Gastroesophageal sphincter (tissue), 4 donors: Measurements from ENCODE around the gene LMAN2. TPM values are rescaled to one million over a fixed set of nuclear protein-coding genes. Genes with fewer than 3 reads are reported as not detected.
A peak's percentile ranks its signal among the peaks of the same experiment; 100 is the strongest.

ENCODE experiments used
- ATAC-seq: fragments of 150-250 bp; one replicate; pipeline ENCODE4 v1.9.1; 2016; ENCODE audit warnings: mild to moderate bottlenecking, moderate library complexity
- H3K27ac ChIP-seq, 4 donors: fragments of 200-600 bp; sonication (generic) in 3 of 4; 1 replicate in 3 of 4; 2 replicates in 1 of 4; pipeline ENCODE4 v1.5.1; 2016 to 2019
- H3K27me3 ChIP-seq: fragments of 200-600 bp; sonication (generic); one replicate; pipeline ENCODE4 v1.5.1; 2019
- H3K36me3 ChIP-seq, 2 donors: fragments of 200-600 bp; sonication (generic); one replicate each; pipeline ENCODE4 v1.5.1; 2019; ENCODE audit warnings: control low read depth in 1 of 2
- H3K4me1 ChIP-seq, 3 donors: fragments of 200-600 bp; sonication (generic); 1 replicate in 2 of 3; 2 replicates in 1 of 3; pipeline ENCODE4 v1.5.1; 2016 to 2019; ENCODE audit warnings: control low read depth in 2 of 3
- H3K4me3 ChIP-seq, 2 donors: fragments of 200-600 bp; sonication (generic); one replicate each; pipeline ENCODE4 v1.5.1; 2019; ENCODE audit warnings: mild to moderate bottlenecking in 1 of 2, moderate library complexity in 1 of 2
- H3K9me3 ChIP-seq, 3 donors: fragments of 200-600 bp; sonication (generic); one replicate each; pipeline ENCODE4 v1.5.1; 2017 to 2019; ENCODE audit warnings: control low read depth in 2 of 3
- CTCF ChIP-seq, 4 experiments: fragments of 200-600 bp in 2 of 4; fragments of 450-650 bp in 2 of 4; sonication (generic) in 1 of 4; IDR thresholded peaks; one replicate each; pipeline ENCODE4 v1.5.1; 2017 to 2019; ENCODE audit warnings: antibody characterized with exemption in 4 of 4, mild to moderate bottlenecking in 2 of 4, moderate library complexity in 2 of 4
- EP300 ChIP-seq: sonication (generic); formaldehyde crosslinking; IDR thresholded peaks from one replicate; pipeline ENCODE4 v1.6.1; 2017; ENCODE audit warnings: antibody characterized with exemption, mild to moderate bottlenecking
- POLR2A ChIP-seq, 2 donors: fragments of 450-650 bp; IDR thresholded peaks; one replicate each; pipeline ENCODE4 v1.6.1; 2017; ENCODE audit warnings: antibody characterized with exemption in 2 of 2, mild to moderate bottlenecking in 2 of 2, moderate library complexity in 1 of 2
- POLR2AphosphoS5 ChIP-seq: sonication (generic); formaldehyde crosslinking; IDR thresholded peaks from one replicate; pipeline ENCODE4 v1.6.1; 2017; ENCODE audit warnings: antibody characterized with exemption
- WGBS, 2 donors: methylation state at CpG; one replicate each; pipeline ENCODE4 v1.1.5; 2018; ENCODE audit warnings: low coverage in 1 of 2; 5-methylcytosine and 5-hydroxymethylcytosine counted together
- total RNA-seq, 4 donors: library from RNA; depleted of rRNA; stranded (reverse); fragments of >200 nt; gene quantifications; one replicate each; pipeline ENCODE4 v1.1.0, GENCODE V29; 2016

Gene LMAN2
- total RNA-seq, 4 donors from 2014 or later, result 78.1 to 147 (median 111) TPM

- H3K4me1 ChIP-seq, result no peaks in the 10 kb centered on the region
- H3K27me3 ChIP-seq, result no peaks in the 10 kb centered on the region
- peaks cover 0 to 49% of the 10 kb centered on the region in 2 donors for H3K36me3 ChIP-seq
- 62 to 68% methylated on average over 7 to 11 of the region's 28 CpGs for WGBS, 2 donors
- TF ChIP-seq EP300, result no peak
- no peak for TF ChIP-seq POLR2A (IDR thresholded peaks at IDR 0.05)
- no peak for TF ChIP-seq CTCF (IDR thresholded peaks at IDR 0.05)
- no peak for TF ChIP-seq POLR2AphosphoS5
- H3K27ac ChIP-seq, result peak overlapping the region in 3 of 4 donors; percentile 46 to 50 (median 48)
- peak; percentile 57 for ATAC-seq
- no peaks in the 10 kb centered on the region for H3K9me3 ChIP-seq
- no peak overlapping the region for H3K4me3 ChIP-seq
Measured at GRCh38 chr5:177327539-177328522, 23.6 kb downstream of the LMAN2 start.

GRCh38 chr5:177325868-177326381, 25.5 kb downstream of the LMAN2 start:
- H3K27ac ChIP-seq, result no peak overlapping the region
- peaks cover 0 to 32% of the 10 kb centered on the region in 2 donors for H3K36me3 ChIP-seq
- H3K4me1 ChIP-seq, result no peaks in the 10 kb centered on the region
- TF ChIP-seq POLR2AphosphoS5 (no peak), EP300 (no peak), CTCF (IDR thresholded peaks at IDR 0.05) (no peak)
- H3K9me3 ChIP-seq, result no peaks in the 10 kb centered on the region
- no CpG with 5 or more reads among the region's 1 CpG for WGBS, 2 donors
- no peaks in the 10 kb centered on the region for H3K27me3 ChIP-seq
- no peak for ATAC-seq
- no peak overlapping the region for H3K4me3 ChIP-seq

GRCh38 chr5:177320879-177321278, 30.6 kb downstream of the LMAN2 start:
- no peak for TF ChIP-seq EP300
- no peak for TF ChIP-seq POLR2AphosphoS5
- TF ChIP-seq CTCF (IDR thresholded peaks at IDR 0.05), result no peak
- no peak for TF ChIP-seq POLR2A (IDR thresholded peaks at IDR 0.05)
- H3K4me3 ChIP-seq, result no peak overlapping the region
- no peak overlapping the region for H3K27ac ChIP-seq
- H3K4me1 ChIP-seq, result no peaks in the 10 kb centered on the region
- no peak for ATAC-seq
- no peaks in the 10 kb centered on the region for H3K9me3 ChIP-seq
- H3K36me3 ChIP-seq, result peaks cover 0 to 16% of the 10 kb centered on the region in 2 donors
- no peaks in the 10 kb centered on the region for H3K27me3 ChIP-seq
- 77 to 81% methylated on average over 4 to 7 of the region's 7 CpGs for WGBS, 2 donors

- WGBS, 2 donors, result 90 to 95% methylated on average over 8 to 13 of the region's 14 CpGs
- no peak overlapping the region for H3K27ac ChIP-seq
- peaks cover 0 to 16% of the 10 kb centered on the region in 2 donors for H3K36me3 ChIP-seq
- H3K4me1 ChIP-seq, result no peaks in the 10 kb centered on the region
- no peaks in the 10 kb centered on the region for H3K27me3 ChIP-seq
- H3K4me3 ChIP-seq, result no peak overlapping the region
- ATAC-seq, result no peak
- H3K9me3 ChIP-seq, result no peaks in the 10 kb centered on the region
- no peak for TF ChIP-seq EP300
- no peak for TF ChIP-seq POLR2A (IDR thresholded peaks at IDR 0.05)
- TF ChIP-seq POLR2AphosphoS5, result no peak
- TF ChIP-seq CTCF (IDR thresholded peaks at IDR 0.05), result no peak
Measured at GRCh38 chr5:177319913-177320588, 31.4 kb downstream of the LMAN2 start.
